SK-N-MC (cell line): ENCODE results near the gene GNLY.

ENCODE experiments used
- DNase-seq: peaks from one replicate; pipeline ENCODE4 v3.0.0-alpha.2; 2011; ENCODE audit warnings: low read depth, low spot score
- H3K27ac ChIP-seq: fragments of 200-600 bp; sonication (generic); 2 replicates; pipeline ENCODE4 v1.5.1; 2016; ENCODE audit warnings: mixed run types
- H3K36me3 ChIP-seq: fragments of 200-600 bp; sonication (generic); 2 replicates; pipeline ENCODE4 v1.6.1; 2017; ENCODE audit warnings: antibody characterized with exemption, low read length, mixed read lengths; ENCODE audit not compliant: insufficient read depth
- H3K4me3 ChIP-seq: fragments of 200-600 bp; sonication (generic); 2 replicates; pipeline ENCODE4 v1.5.1; 2016
- H3K9ac ChIP-seq: fragments of 200-600 bp; sonication (generic); 2 replicates; pipeline ENCODE4 v1.8.0; 2017; ENCODE audit warnings: mixed run types, mixed read lengths; ENCODE audit not compliant: insufficient read length
- H3K9me3 ChIP-seq: fragments of 200-600 bp; sonication (generic); 2 replicates; pipeline ENCODE4 v1.6.1; 2017; ENCODE audit warnings: low read depth, mild to moderate bottlenecking, antibody characterized with exemption, low read length, moderate library complexity, mixed read lengths
- EZH2 ChIP-seq: fragments of 200-600 bp; sonication (generic); IDR thresholded peaks from one replicate; pipeline ENCODE4 v1.6.1; 2017; ENCODE audit warnings: antibody characterized with exemption
- FOXP2 ChIP-seq: optimal IDR thresholded peaks from 2 replicates; pipeline ENCODE3; 2011; ENCODE audit warnings: mild to moderate bottlenecking, moderate library complexity; ENCODE audit not compliant: insufficient read depth; ENCODE audit errors: extremely low read length, control extremely low read depth
- POLR2AphosphoS5 ChIP-seq: IDR thresholded peaks from 2 replicates; pipeline ENCODE4 v1.6.1; 2012; ENCODE audit warnings: mild to moderate bottlenecking, low read depth, low read length, borderline replicate concordance

Gene GNLY

GRCh38 chr2:85684806-85685205 lies 9.4 kb upstream of the GNLY start:
- Histone ChIP-seq H3K36me3 (no peaks in the 10 kb centered on the region), H3K9ac (no peak overlapping the region), H3K4me3 (no peak overlapping the region), H3K27ac (no peak overlapping the region), H3K9me3 (no peaks in the 10 kb centered on the region)
- TF ChIP-seq EZH2 = no peak
- TF ChIP-seq POLR2AphosphoS5 = no peak
- TF ChIP-seq FOXP2 = no peak
- DNase-seq = no peak

GRCh38 chr2:85690932-85691331 lies 3.2 kb upstream of the GNLY start:
- TF ChIP-seq FOXP2 = no peak
- H3K9me3 ChIP-seq = no peaks in the 10 kb centered on the region
- H3K27ac ChIP-seq = no peak overlapping the region
- no peaks in the 10 kb centered on the region for H3K36me3 ChIP-seq
- no peak overlapping the region for H3K9ac ChIP-seq
- no peak for DNase-seq
- H3K4me3 ChIP-seq = no peak overlapping the region

GRCh38 chr2:85692039-85692645 lies 2.0 kb upstream of the GNLY start:
- no peak for TF ChIP-seq EZH2
- no peak for TF ChIP-seq FOXP2
- TF ChIP-seq POLR2AphosphoS5 = no peak
- Histone ChIP-seq H3K4me3 (no peak overlapping the region), H3K9me3 (no peaks in the 10 kb centered on the region), H3K9ac (no peak overlapping the region), H3K27ac (no peak overlapping the region), H3K36me3 (no peaks in the 10 kb centered on the region)
- DNase-seq = no peak

- TF ChIP-seq FOXP2 (no peak), EZH2 (no peak), POLR2AphosphoS5 (no peak)
- H3K4me3 ChIP-seq = no peak overlapping the region
- no peak for DNase-seq
- no peak overlapping the region for H3K27ac ChIP-seq
- no peaks in the 10 kb centered on the region for H3K9me3 ChIP-seq
- no peaks in the 10 kb centered on the region for H3K36me3 ChIP-seq
- no peak overlapping the region for H3K9ac ChIP-seq
Measured at GRCh38 chr2:85695121-85695520, 963 bp downstream of the GNLY start.

GRCh38 chr2:85695691-85696668 lies 1.8 kb downstream of the GNLY start:
- no peak overlapping the region for H3K27ac ChIP-seq
- DNase-seq = no peak
- H3K36me3 ChIP-seq = no peaks in the 10 kb centered on the region
- no peaks in the 10 kb centered on the region for H3K9me3 ChIP-seq
- TF ChIP-seq POLR2AphosphoS5 = no peak
- no peak for TF ChIP-seq FOXP2
- no peak for TF ChIP-seq EZH2
- no peak overlapping the region for H3K4me3 ChIP-seq
- H3K9ac ChIP-seq = no peak overlapping the region

GRCh38 chr2:85697096-85697495 lies 2.9 kb downstream of the GNLY start:
- no peak overlapping the region for H3K27ac ChIP-seq
- DNase-seq = no peak
- no peak overlapping the region for H3K4me3 ChIP-seq
- TF ChIP-seq FOXP2 = no peak
- TF ChIP-seq POLR2AphosphoS5 = no peak
- TF ChIP-seq EZH2 = no peak
- no peaks in the 10 kb centered on the region for H3K9me3 ChIP-seq
- H3K36me3 ChIP-seq = no peaks in the 10 kb centered on the region
- no peak overlapping the region for H3K9ac ChIP-seq

GRCh38 chr2:85697716-85698115 lies 3.6 kb downstream of the GNLY start:
- TF ChIP-seq FOXP2 (no peak), POLR2AphosphoS5 (no peak), EZH2 (no peak)
- H3K27ac ChIP-seq = no peak overlapping the region
- DNase-seq = no peak
- H3K36me3 ChIP-seq = no peaks in the 10 kb centered on the region
- H3K9ac ChIP-seq = no peak overlapping the region
- no peak overlapping the region for H3K4me3 ChIP-seq
- no peaks in the 10 kb centered on the region for H3K9me3 ChIP-seq

GRCh38 chr2:85698184-85698879 lies 4.2 kb downstream of the GNLY start:
- no peak overlapping the region for H3K27ac ChIP-seq
- DNase-seq = no peak
- TF ChIP-seq FOXP2 (no peak), POLR2AphosphoS5 (no peak), EZH2 (no peak)
- H3K9me3 ChIP-seq = no peaks in the 10 kb centered on the region
- no peaks in the 10 kb centered on the region for H3K36me3 ChIP-seq
- no peak overlapping the region for H3K9ac ChIP-seq
- no peak overlapping the region for H3K4me3 ChIP-seq
